Measurements from ENCODE around the gene SFSWAP.
A peak's percentile ranks its signal among the peaks of the same experiment; 100 is the strongest.

SFSWAP gene

GRCh38 chr12:131749618-131750315 lies 38.9 kb downstream of the SFSWAP start:
- Histone ChIP-seq H3K36me3 (peaks cover 31 to 94% (median 48%) of the 10 kb centered on the region in 3 donors), H3K27me3 (no peaks in the 10 kb centered on the region), H3K4me1 (no peaks in the 10 kb centered on the region), H3K4me3 (no peak overlapping the region), H3K9me3 (no peaks in the 10 kb centered on the region), H3K27ac (no peak overlapping the region)
- DNase-seq: peak in 1 of 2 donors; percentile 27
- no peak for TF ChIP-seq CTCF (IDR thresholded peaks at IDR 0.05)
- intact Hi-C loops (cut with DNase I; ENCODE audit: low total_unique reads): no loop called here

GRCh38 chr12:131751335-131751734 lies 40.4 kb downstream of the SFSWAP start:
- no peak overlapping the region for H3K4me3 ChIP-seq
- no peaks in the 10 kb centered on the region for H3K4me1 ChIP-seq
- H3K27me3 ChIP-seq: no peaks in the 10 kb centered on the region
- intact Hi-C loops (cut with DNase I; ENCODE audit: low total_unique reads): no loop called here
- no peak for TF ChIP-seq CTCF (IDR thresholded peaks at IDR 0.05)
- peak in 1 of 2 donors; percentile 40 for DNase-seq
- H3K9me3 ChIP-seq: no peaks in the 10 kb centered on the region
- H3K36me3 ChIP-seq: peaks cover 36 to 98% (median 53%) of the 10 kb centered on the region in 3 donors
- no peak overlapping the region for H3K27ac ChIP-seq

- Histone ChIP-seq H3K9me3 (no peaks in the 10 kb centered on the region), H3K27ac (no peak overlapping the region), H3K36me3 (peaks cover 48 to 98% (median 60%) of the 10 kb centered on the region in 3 donors), H3K4me3 (no peak overlapping the region), H3K27me3 (no peaks in the 10 kb centered on the region), H3K4me1 (no peaks in the 10 kb centered on the region)
- intact Hi-C loops (cut with DNase I; ENCODE audit: low total_unique reads): no loop called here
- peak in 1 of 2 donors; percentile 38 for DNase-seq
- no peak for TF ChIP-seq CTCF (IDR thresholded peaks at IDR 0.05)
These were observed 41.6 kb downstream of the SFSWAP start for GRCh38 chr12:131752451-131752850.

GRCh38 chr12:131753005-131753404 lies 42.1 kb downstream of the SFSWAP start:
- peak in 1 of 2 donors; percentile 61 for DNase-seq
- no peak for TF ChIP-seq CTCF (IDR thresholded peaks at IDR 0.05)
- peaks cover 53 to 100% (median 60%) of the 10 kb centered on the region in 3 donors for H3K36me3 ChIP-seq

GRCh38 chr12:131753757-131754156 lies 42.9 kb downstream of the SFSWAP start:
- no peak overlapping the region for H3K27ac ChIP-seq
- no peak for TF ChIP-seq CTCF (IDR thresholded peaks at IDR 0.05)
- no peaks in the 10 kb centered on the region for H3K9me3 ChIP-seq
- no peak overlapping the region for H3K4me3 ChIP-seq
- no peaks in the 10 kb centered on the region for H3K4me1 ChIP-seq
- peaks cover 61 to 100% (median 68%) of the 10 kb centered on the region in 3 donors for H3K36me3 ChIP-seq
- H3K27me3 ChIP-seq: no peaks in the 10 kb centered on the region
- peak in 1 of 2 donors; percentile 35 for DNase-seq
- intact Hi-C loops (cut with DNase I; ENCODE audit: low total_unique reads): no loop called here

More at GRCh38 chr12:131753005-131753404, 42.1 kb downstream of the SFSWAP start:
- H3K4me1 ChIP-seq: no peaks in the 10 kb centered on the region
- H3K4me3 ChIP-seq: no peak overlapping the region
- intact Hi-C loops (cut with DNase I; ENCODE audit: low total_unique reads): no loop called here
- H3K9me3 ChIP-seq: no peaks in the 10 kb centered on the region
- H3K27ac ChIP-seq: no peak overlapping the region
- no peaks in the 10 kb centered on the region for H3K27me3 ChIP-seq
